Measurements from ENCODE around the gene GPC1. TPM values are rescaled to one million over a fixed set of nuclear protein-coding genes. Genes with fewer than 3 reads are reported as not detected.

The GPC1 gene
- polyA plus RNA-seq, 3 donors: 24.3 to 26.5 (median 25.3) TPM

GRCh38 chr2:240508832-240509545 lies 73.5 kb downstream of the GPC1 start:
- DNase-seq (ENCODE audit: low read depth in 3 of 3, low spot score in 2 of 3): no peak

- DNase-seq (ENCODE audit: low read depth in 3 of 3, low spot score in 2 of 3): no peak
Observed at GRCh38 chr2:240509667-240510512, 74.4 kb downstream of the GPC1 start.

GRCh38 chr2:240510513-240511210 lies 75.2 kb downstream of the GPC1 start:
- no peak for DNase-seq (ENCODE audit: low read depth in 3 of 3, low spot score in 2 of 3)

GRCh38 chr2:240511351-240512108 lies 76.1 kb downstream of the GPC1 start:
- DNase-seq (ENCODE audit: low read depth in 3 of 3, low spot score in 2 of 3): no peak

GRCh38 chr2:240512109-240512485 lies 76.6 kb downstream of the GPC1 start:
- DNase-seq (ENCODE audit: low read depth in 3 of 3, low spot score in 2 of 3): no peak

GRCh38 chr2:240512666-240513535 lies 77.4 kb downstream of the GPC1 start:
- DNase-seq (ENCODE audit: low read depth in 3 of 3, low spot score in 2 of 3): no peak

- DNase-seq (ENCODE audit: low read depth in 3 of 3, low spot score in 2 of 3): no peak
Observed at GRCh38 chr2:240513549-240514287, 78.3 kb downstream of the GPC1 start.

- DNase-seq (ENCODE audit: low read depth in 3 of 3, low spot score in 2 of 3): no peak
Observed at GRCh38 chr2:240514631-240515030, 79.2 kb downstream of the GPC1 start.

- no peak for DNase-seq (ENCODE audit: low read depth in 3 of 3, low spot score in 2 of 3)
Observed at GRCh38 chr2:240517342-240517741, 81.9 kb downstream of the GPC1 start.

Other genes with a start within 250 kb of the GPC1 start
- 10 to 100 TPM in 1 of 3 donors, 1 to 10 TPM in 2; 8.7 to 11.9 (median 9.0) TPM for gene ANKMY1, start 122.3 kb downstream of the GPC1 start, polyA plus RNA-seq (ENCODE audit: insufficient read length in 3 of 3)
- 1 to 10 TPM; 6.2 to 7.6 (median 6.2) TPM for gene DUSP28, start 124.7 kb downstream of the GPC1 start, polyA plus RNA-seq (ENCODE audit: insufficient read length in 3 of 3)
- gene RNPEPL1, start 132.8 kb downstream of the GPC1 start, polyA plus RNA-seq (ENCODE audit: insufficient read length in 3 of 3): 10 to 100 TPM; 21.0 to 27.7 (median 25.5) TPM
- gene CAPN10, start 151.1 kb downstream of the GPC1 start, polyA plus RNA-seq (ENCODE audit: insufficient read length in 3 of 3): 10 to 100 TPM; 18.1 to 20.9 (median 18.1) TPM
- gene GPR35, start 189.8 kb downstream of the GPC1 start, polyA plus RNA-seq (ENCODE audit: insufficient read length in 3 of 3): 1 to 10 TPM; 1.2 TPM
- gene AQP12B, start 247.2 kb downstream of the GPC1 start, polyA plus RNA-seq (ENCODE audit: insufficient read length in 3 of 3): 1 to 10 TPM in 1 of 3 donors, under 1 TPM in 2; 0.14 to 1.4 (median 0.74) TPM